H9 (cell line): ENCODE data around the gene MINDY4. TPM values are rescaled to one million over a fixed set of nuclear protein-coding genes. Genes with fewer than 3 reads are reported as not detected.

Experiments used
- DNase-seq: peaks from one replicate; pipeline ENCODE4 v3.0.0-alpha.2; 2017
- H2AFZ ChIP-seq: one replicate; pipeline ENCODE4 v1.6.1; 2013; ENCODE audit warnings: mild to moderate bottlenecking, low read length, control low read depth, moderate library complexity
- H2AK5ac ChIP-seq: 2 replicates; pipeline ENCODE4 v1.6.1; 2013; ENCODE audit warnings: low read length, control low read depth, mixed read lengths; ENCODE audit not compliant: insufficient read length
- H2BK120ac ChIP-seq: one replicate; pipeline ENCODE4 v1.6.1; 2013; ENCODE audit warnings: low read depth, mild to moderate bottlenecking, low read length, control low read depth, inconsistent platforms; ENCODE audit not compliant: poor library complexity, severe bottlenecking
- H2BK12ac ChIP-seq: 2 replicates; pipeline ENCODE4 v1.6.1; 2013; ENCODE audit warnings: low read length, control low read depth, mixed read lengths, low read depth; ENCODE audit not compliant: insufficient read length
- H2BK15ac ChIP-seq: 2 replicates; pipeline ENCODE4 v1.6.1; 2013; ENCODE audit warnings: low read depth, low read length, control low read depth
- H2BK20ac ChIP-seq: one replicate; pipeline ENCODE4 v1.6.1; 2013; ENCODE audit warnings: low read depth, mild to moderate bottlenecking, low read length, control low read depth, inconsistent platforms; ENCODE audit not compliant: poor library complexity, severe bottlenecking
- H2BK5ac ChIP-seq: 2 replicates; pipeline ENCODE4 v1.6.1; 2013; ENCODE audit warnings: low read length, control low read depth, mixed read lengths; ENCODE audit not compliant: insufficient read length
- H3K14ac ChIP-seq: 2 replicates; pipeline ENCODE4 v1.6.1; 2013; ENCODE audit warnings: low read length, control low read depth; ENCODE audit not compliant: insufficient read depth
- H3K18ac ChIP-seq: 2 replicates; pipeline ENCODE4 v1.6.1; 2013; ENCODE audit warnings: low read depth, mild to moderate bottlenecking, mixed read lengths, low read length, control low read depth; ENCODE audit not compliant: insufficient read length
- H3K23ac ChIP-seq: 2 replicates; pipeline ENCODE4 v1.6.1; 2013; ENCODE audit warnings: low read length, control low read depth, mixed read lengths, low read depth; ENCODE audit not compliant: insufficient read length
- H3K23me2 ChIP-seq: 2 replicates; pipeline ENCODE4 v1.6.1; 2013; ENCODE audit warnings: low read depth, mild to moderate bottlenecking, mixed read lengths, low read length, control low read depth; ENCODE audit not compliant: insufficient read length, poor library complexity, severe bottlenecking
- H3K27ac ChIP-seq: 2 replicates; pipeline ENCODE4 v1.5.1; 2013; ENCODE audit warnings: low read length, control low read depth, mixed read lengths, low read depth; ENCODE audit not compliant: insufficient read length
- H3K27me3 ChIP-seq: 2 replicates; pipeline ENCODE4 v1.6.1; 2013; ENCODE audit warnings: low read length, control low read depth, inconsistent platforms; ENCODE audit not compliant: insufficient read depth
- H3K4ac ChIP-seq: 2 replicates; pipeline ENCODE4 v1.6.1; 2013; ENCODE audit warnings: low read depth, mild to moderate bottlenecking, control low read depth, inconsistent platforms, low read length, moderate library complexity
- H3K4me1 ChIP-seq: 2 replicates; pipeline ENCODE4 v1.6.1; 2013; ENCODE audit warnings: low read length, control low read depth, inconsistent platforms; ENCODE audit not compliant: insufficient read depth
- H3K4me2 ChIP-seq: 2 replicates; pipeline ENCODE4 v1.6.1; 2013; ENCODE audit warnings: low read length, control low read depth, mixed read lengths; ENCODE audit not compliant: insufficient read length, insufficient read depth
- H3K56ac ChIP-seq: 2 replicates; pipeline ENCODE4 v1.6.1; 2013; ENCODE audit warnings: low read depth, mild to moderate bottlenecking, mixed read lengths, low read length, control low read depth; ENCODE audit not compliant: insufficient read length
- H3K79me1 ChIP-seq: 2 replicates; pipeline ENCODE4 v1.6.1; 2013; ENCODE audit warnings: low read depth, mild to moderate bottlenecking, moderate library complexity, low read length, control low read depth, inconsistent platforms; ENCODE audit not compliant: insufficient read depth, poor library complexity, severe bottlenecking
- H3K79me2 ChIP-seq: 2 replicates; pipeline ENCODE4 v1.6.1; 2013; ENCODE audit warnings: low read length, control low read depth, inconsistent platforms; ENCODE audit not compliant: insufficient read depth
- H3K9ac ChIP-seq: 2 replicates; pipeline ENCODE4 v1.6.1; 2013; ENCODE audit warnings: low read length, control low read depth, mixed read lengths; ENCODE audit not compliant: insufficient read length; ENCODE audit errors: extremely low read depth
- H3K9me3 ChIP-seq: one replicate; pipeline ENCODE4 v1.6.1; 2013; ENCODE audit warnings: low read depth, low read length, inconsistent platforms; ENCODE audit not compliant: control insufficient read depth
- H3T11ph ChIP-seq: one replicate; pipeline ENCODE4 v1.6.1; 2013; ENCODE audit warnings: mild to moderate bottlenecking, low read length, control low read depth, inconsistent platforms
- H4K20me1 ChIP-seq: one replicate; pipeline ENCODE4 v1.6.1; 2013; ENCODE audit not compliant: control insufficient read depth, insufficient read length, insufficient read depth
- H4K5ac ChIP-seq: 2 replicates; pipeline ENCODE4 v1.6.1; 2013; ENCODE audit warnings: low read depth, mild to moderate bottlenecking, mixed read lengths, low read length, control low read depth; ENCODE audit not compliant: insufficient read length
- H4K8ac ChIP-seq: replicated peaks from 2 replicates; pipeline ENCODE4 v1.6.1; 2013; ENCODE audit warnings: low read length, control low read depth, mixed read lengths, low read depth; ENCODE audit not compliant: insufficient read length
- H4K91ac ChIP-seq: 2 replicates; pipeline ENCODE4 v1.6.1; 2013; ENCODE audit warnings: low read depth, mild to moderate bottlenecking, moderate library complexity, mixed read lengths, low read length, control low read depth; ENCODE audit not compliant: insufficient read length
- H3K27ac Mint-ChIP-seq, 3 experiments: 2 replicates in 2 of 3; 3 replicates in 1 of 3; pipeline ENCODE4 v1.8.0; 2020 to 2021; ENCODE audit warnings: mixed read lengths in 3 of 3, mild to moderate bottlenecking in 1 of 3, moderate library complexity in 1 of 3
- H3K27me3 Mint-ChIP-seq: 2 replicates; pipeline ENCODE4 v1.8.0; 2021; ENCODE audit warnings: low read depth, mild to moderate bottlenecking, moderate library complexity, mixed read lengths
- H3K36me3 Mint-ChIP-seq, 3 experiments: 2 replicates in 2 of 3; 3 replicates in 1 of 3; pipeline ENCODE4 v1.8.0; 2020 to 2021; ENCODE audit warnings: low read depth in 3 of 3, mixed read lengths in 3 of 3; ENCODE audit not compliant: insufficient read depth in 1 of 3
- H3K4me1 Mint-ChIP-seq, 2 experiments: 2 replicates each; pipeline ENCODE4 v1.8.0; 2020; ENCODE audit warnings: mixed read lengths in 2 of 2
- H3K4me3 Mint-ChIP-seq, 2 experiments: 2 replicates in 1 of 2; 3 replicates in 1 of 2; pipeline ENCODE4 v1.8.0; 2020 to 2021; ENCODE audit warnings: mild to moderate bottlenecking in 2 of 2, mixed read lengths in 2 of 2, moderate library complexity in 1 of 2
- H3K9me3 Mint-ChIP-seq, 2 experiments: 2 replicates in 1 of 2; 3 replicates in 1 of 2; pipeline ENCODE4 v1.8.0; 2020; ENCODE audit warnings: mild to moderate bottlenecking in 2 of 2, mixed read lengths in 2 of 2, moderate library complexity in 1 of 2
- WGBS: extraction: QIAGEN DNeasy Blood & Tissue Kit; methylation state at CpG from one replicate; pipeline ENCODE4 v1.1.7; 2013; ENCODE audit warnings: missing lambda C conversion rate, low lambda C conversion rate, mixed read lengths; ENCODE audit not compliant: insufficient read length; ENCODE audit errors: extremely low coverage; 5-methylcytosine and 5-hydroxymethylcytosine counted together
- total RNA-seq: library from RNA; stranded (reverse); gene quantifications from 2 replicates; pipeline ENCODE4 v1.2.1, GENCODE V29; 2021
- TF ChIP-seq, protein P1 (sequence below): fragments of 200-600 bp; sonication (generic); conservative IDR thresholded peaks from 3 replicates; pipeline ENCODE4 v1.8.0; 2021; ENCODE audit warnings: antibody characterized with exemption, mild to moderate bottlenecking

MINDY4 gene
- total RNA-seq, 1 experiment from 2014 or later, result 3.1 TPM

DNA sequence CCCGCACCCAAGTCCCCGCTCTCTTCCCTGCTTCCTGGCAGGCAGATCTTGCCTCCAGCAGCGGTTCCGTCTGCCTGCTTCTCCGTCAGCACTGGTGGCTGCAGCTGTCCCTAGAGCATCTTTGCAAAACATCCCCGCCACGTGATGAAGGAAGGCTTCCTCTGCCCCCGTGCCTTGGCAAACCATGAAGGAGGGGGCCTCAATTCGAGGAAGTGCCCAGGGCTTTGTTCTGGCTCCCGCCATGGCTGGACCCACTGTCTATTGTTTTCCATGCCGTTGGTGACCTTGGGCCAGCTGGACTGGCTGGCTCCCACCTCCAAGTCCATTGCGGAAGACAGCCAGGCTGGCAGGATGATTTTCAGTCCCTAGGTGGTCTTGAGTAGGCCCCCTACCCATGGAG, 127.2 kb downstream of the MINDY4 start:
- H2BK5ac ChIP-seq, result no peak overlapping the region
- H3K79me1 ChIP-seq, result no peaks in the 10 kb centered on the region
- H3K36me3 Mint-ChIP-seq, result no peaks in the 10 kb centered on the region; a peak in 1 of 7 replicates
- no peak overlapping the region for H4K91ac ChIP-seq
- no CpG with 5 or more reads among the region's 12 CpGs for WGBS
- no peak overlapping the region for H3K18ac ChIP-seq
- no peaks in the 10 kb centered on the region for H3K9me3 ChIP-seq
- H2BK120ac ChIP-seq, result no peak overlapping the region
- H3K27me3 ChIP-seq, result no peaks in the 10 kb centered on the region
- no peak overlapping the region for H3K4me2 ChIP-seq
- no peaks in the 10 kb centered on the region; a peak in 1 of 5 replicates for H3K9me3 Mint-ChIP-seq
- H2BK20ac ChIP-seq, result no peak overlapping the region
- TF ChIP-seq, protein P1, sequence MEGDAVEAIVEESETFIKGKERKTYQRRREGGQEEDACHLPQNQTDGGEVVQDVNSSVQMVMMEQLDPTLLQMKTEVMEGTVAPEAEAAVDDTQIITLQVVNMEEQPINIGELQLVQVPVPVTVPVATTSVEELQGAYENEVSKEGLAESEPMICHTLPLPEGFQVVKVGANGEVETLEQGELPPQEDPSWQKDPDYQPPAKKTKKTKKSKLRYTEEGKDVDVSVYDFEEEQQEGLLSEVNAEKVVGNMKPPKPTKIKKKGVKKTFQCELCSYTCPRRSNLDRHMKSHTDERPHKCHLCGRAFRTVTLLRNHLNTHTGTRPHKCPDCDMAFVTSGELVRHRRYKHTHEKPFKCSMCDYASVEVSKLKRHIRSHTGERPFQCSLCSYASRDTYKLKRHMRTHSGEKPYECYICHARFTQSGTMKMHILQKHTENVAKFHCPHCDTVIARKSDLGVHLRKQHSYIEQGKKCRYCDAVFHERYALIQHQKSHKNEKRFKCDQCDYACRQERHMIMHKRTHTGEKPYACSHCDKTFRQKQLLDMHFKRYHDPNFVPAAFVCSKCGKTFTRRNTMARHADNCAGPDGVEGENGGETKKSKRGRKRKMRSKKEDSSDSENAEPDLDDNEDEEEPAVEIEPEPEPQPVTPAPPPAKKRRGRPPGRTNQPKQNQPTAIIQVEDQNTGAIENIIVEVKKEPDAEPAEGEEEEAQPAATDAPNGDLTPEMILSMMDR, result no peak
- no peak overlapping the region for H3K4me3 Mint-ChIP-seq
- no peak overlapping the region for H2AFZ ChIP-seq
- no peak overlapping the region for H3K27ac ChIP-seq
- peaks cover 7% of the 10 kb centered on the region; the same call in 1 of the 2 replicates for H3K27me3 Mint-ChIP-seq
- no peak overlapping the region for H4K5ac ChIP-seq
- no peak overlapping the region for H2AK5ac ChIP-seq
- DNase-seq, result no peak
- H2BK12ac ChIP-seq, result no peak overlapping the region
- no peak overlapping the region for H3K4ac ChIP-seq
- no peak overlapping the region for H3K14ac ChIP-seq
- peaks cover 4 to 17% of the 10 kb centered on the region in 2 experiments; a peak in 3 of 4 replicates for H3K4me1 Mint-ChIP-seq
- no peak overlapping the region for H3K27ac Mint-ChIP-seq
- no peaks in the 10 kb centered on the region for H3K79me2 ChIP-seq
- no peak overlapping the region for H3K23ac ChIP-seq
- no peak overlapping the region for H4K8ac ChIP-seq
- no peaks in the 10 kb centered on the region for H3K23me2 ChIP-seq
- no peak overlapping the region; the same call in 1 of the 2 replicates for H2BK15ac ChIP-seq
- H3K4me1 ChIP-seq, result no peaks in the 10 kb centered on the region
- no peak overlapping the region for H3K56ac ChIP-seq
- H3T11ph ChIP-seq, result no peak overlapping the region
- H3K9ac ChIP-seq, result no peak overlapping the region
- no peaks in the 10 kb centered on the region for H4K20me1 ChIP-seq
